Thoracic aorta (tissue), 2 donors: ENCODE results near the gene DPF3. TPM values are rescaled to one million over a fixed set of nuclear protein-coding genes. Genes with fewer than 3 reads are reported as not detected.

Experiments used
- ATAC-seq: fragments of 150-250 bp; one replicate; pipeline ENCODE4 v1.8.0; 2017; ENCODE audit warnings: low read depth; ENCODE audit not compliant: insufficient number of reproducible peaks, low FRiP score
- DNase-seq: peaks from one replicate; pipeline ENCODE4 v3.0.0-alpha.2; 2020; ENCODE audit warnings: low spot score
- H3K27ac ChIP-seq, 2 donors: fragments of 200-600 bp; sonication (generic); 1 replicate in 1 of 2; 2 replicates in 1 of 2; pipeline ENCODE4 v1.5.1; 2016; ENCODE audit warnings: mild to moderate bottlenecking in 2 of 2, moderate library complexity in 2 of 2
- H3K27me3 ChIP-seq: fragments of 200-600 bp; sonication (generic); replicated peaks from 2 replicates; pipeline ENCODE4 v1.6.0; 2016; ENCODE audit warnings: mild to moderate bottlenecking; ENCODE audit not compliant: insufficient read depth
- H3K36me3 ChIP-seq: fragments of 200-600 bp; sonication (generic); one replicate; pipeline ENCODE4 v1.5.1; 2016
- H3K4me1 ChIP-seq, 2 donors: fragments of 200-600 bp; sonication (generic); 1 replicate in 1 of 2; 2 replicates in 1 of 2; pipeline versions ENCODE4 v1.5.1 to v1.6.0; 2016; ENCODE audit warnings: low read depth in 2 of 2, mild to moderate bottlenecking in 1 of 2; ENCODE audit not compliant: control insufficient read depth in 1 of 2
- H3K4me3 ChIP-seq: fragments of 200-600 bp; sonication (generic); 2 replicates; pipeline ENCODE4 v1.5.1; 2016; ENCODE audit warnings: mild to moderate bottlenecking
- H3K9me3 ChIP-seq: fragments of 200-600 bp; sonication (generic); 2 replicates; pipeline ENCODE4 v1.5.1; 2016
- CTCF ChIP-seq: fragments of 200-600 bp; sonication (generic); IDR thresholded peaks from one replicate; pipeline ENCODE4 v1.5.1; 2019; ENCODE audit warnings: antibody characterized with exemption
- total RNA-seq, 2 donors: library from RNA; depleted of rRNA; stranded (reverse); fragments of >200 nt; gene quantifications; one replicate each; pipeline versions ENCODE4 v1.1.0 to v1.2.3, GENCODE V29; 2016

Gene DPF3
- total RNA-seq, 2 donors from 2014 or later: 2.2 to 8.9 TPM

- no peaks in the 10 kb centered on the region for H3K4me1 ChIP-seq
- DNase-seq (no peak), ATAC-seq (no peak)
- no peaks in the 10 kb centered on the region for H3K27me3 ChIP-seq
- H3K27ac ChIP-seq: no peak overlapping the region
- no peak for TF ChIP-seq CTCF
- H3K36me3 ChIP-seq: no peaks in the 10 kb centered on the region
- no peak overlapping the region for H3K4me3 ChIP-seq
- H3K9me3 ChIP-seq: no peaks in the 10 kb centered on the region
These were observed 290.3 kb downstream of the DPF3 start for GRCh38 chr14:72603639-72604038.

GRCh38 chr14:72600551-72601330 is 293.2 kb downstream of the DPF3 start:
- Histone ChIP-seq H3K4me1 (no peaks in the 10 kb centered on the region), H3K9me3 (no peaks in the 10 kb centered on the region), H3K36me3 (no peaks in the 10 kb centered on the region), H3K27ac (no peak overlapping the region), H3K27me3 (no peaks in the 10 kb centered on the region), H3K4me3 (no peak overlapping the region)
- DNase-seq (no peak), ATAC-seq (no peak)
- TF ChIP-seq CTCF: no peak

GRCh38 chr14:72599579-72600470 is 294.1 kb downstream of the DPF3 start:
- no peaks in the 10 kb centered on the region for H3K4me1 ChIP-seq
- H3K27ac ChIP-seq: no peak overlapping the region
- ATAC-seq (no peak), DNase-seq (no peak)
- H3K9me3 ChIP-seq: no peaks in the 10 kb centered on the region
- H3K36me3 ChIP-seq: no peaks in the 10 kb centered on the region
- TF ChIP-seq CTCF: no peak
- no peaks in the 10 kb centered on the region for H3K27me3 ChIP-seq
- H3K4me3 ChIP-seq: no peak overlapping the region

GRCh38 chr14:72598306-72598705 is 295.6 kb downstream of the DPF3 start:
- DNase-seq: no peak
- Histone ChIP-seq H3K9me3 (no peaks in the 10 kb centered on the region), H3K4me1 (no peaks in the 10 kb centered on the region), H3K36me3 (no peaks in the 10 kb centered on the region), H3K4me3 (no peak overlapping the region), H3K27ac (no peak overlapping the region), H3K27me3 (no peaks in the 10 kb centered on the region)
- TF ChIP-seq CTCF: no peak
- ATAC-seq: no peak
